Measurements from ENCODE around the gene MRI1. TPM values are rescaled to one million over a fixed set of nuclear protein-coding genes. Genes with fewer than 3 reads are reported as not detected.

MRI1 gene
- total RNA-seq, 1 experiment from 2014 or later = 19.5 TPM

DNA sequence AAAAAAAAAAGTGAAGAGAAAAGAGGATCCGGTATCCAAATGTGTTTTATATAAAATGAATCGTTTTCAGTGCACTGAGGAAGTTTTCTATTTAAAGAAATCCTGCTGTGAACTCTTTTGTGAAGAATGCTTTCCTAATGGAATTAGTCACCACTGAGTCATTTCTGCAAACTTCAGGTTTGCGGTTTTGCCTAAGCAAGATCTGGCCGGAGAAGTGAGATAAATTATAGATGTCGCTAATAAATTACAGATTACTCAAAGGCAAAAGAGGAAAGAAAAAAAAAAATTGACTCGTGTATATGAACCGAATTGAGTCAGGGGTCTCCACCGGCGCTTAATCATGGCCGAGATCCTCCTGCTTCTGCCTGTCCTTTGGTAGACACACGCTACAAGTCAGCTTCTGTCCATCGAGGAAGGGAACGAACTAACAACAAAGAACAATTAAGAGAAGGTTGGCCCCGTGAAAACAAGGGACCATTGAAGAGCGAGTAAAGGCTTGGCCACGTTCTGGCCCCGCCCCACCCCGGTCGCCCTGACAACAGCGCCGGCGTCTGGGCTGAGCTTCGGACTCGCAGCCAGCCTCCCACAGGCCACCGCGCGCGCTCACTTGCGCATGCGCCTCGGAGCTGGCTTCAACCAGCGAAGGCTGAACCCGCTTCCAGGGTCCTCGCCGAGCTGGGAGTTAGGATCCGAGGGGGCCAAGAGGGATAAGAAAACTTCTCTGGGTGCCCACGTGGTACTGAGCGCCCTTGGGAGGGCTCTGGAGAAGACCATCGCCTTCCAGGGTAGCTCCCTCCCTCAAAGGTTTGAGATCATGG is 33.0 kb upstream of the MRI1 start:
- in situ Hi-C loops (cut with HindIII; ENCODE audit: low pct_unique_long_range_greater_than_20kb, low sequenced_read_pairs) (no loop called here), intact Hi-C loops (cut with micrococcal nuclease; ENCODE audit: unreplicated experiment) (no loop called here)
- Histone ChIP-seq H3K27me3 (ENCODE audit: control insufficient read depth, insufficient read depth, low read length) (no peaks in the 10 kb centered on the region), H3K36me3 (ENCODE audit: control insufficient read depth, insufficient read depth, low read length) (no peaks in the 10 kb centered on the region; the same call in 1 of the 2 replicates), H3K4me1 (ENCODE audit: control insufficient read depth, insufficient read depth, low read length) (peaks cover 13% of the 10 kb centered on the region; the same call in 1 of the 2 replicates), H3K4me3 (ENCODE audit: low read depth in 2 of 2, low read length in 2 of 2) (peak overlapping the region; percentile 65 to 89), H3K27ac (ENCODE audit: low read length) (peak overlapping the region; percentile 94), H3K9me3 (ENCODE audit: control insufficient read depth, insufficient read depth, low read depth, low read length) (no peaks in the 10 kb centered on the region)
- DNase-seq (ENCODE audit: low read depth, low spot score) (peak; percentile 79), ATAC-seq (peak; percentile 100)
- POLR2A ChIA-PET = interaction anchor here (0.6 to 2.0 kb wide), 3 partner anchors 16 to 729 kb away, joined by 4 to 11 read pairs (median 6); a partner anchor contains a TSS
- peak; percentile 73; the same call in 1 of the 2 replicates for TF ChIP-seq POLR2AphosphoS5 (IDR thresholded peaks at IDR 0.05; ENCODE audit: low read depth, low read length)
- TF ChIP-seq TCF7L2 (IDR thresholded peaks at IDR 0.05; ENCODE audit: low read depth, low read length) = no peak
- 0 out of 2 replicates have a peak, but pooled peaks have one; percentile 73 for TF ChIP-seq SIN3A (IDR thresholded peaks at IDR 0.05; ENCODE audit: borderline replicate concordance, insufficient read depth, low read depth, low read length)
- TSS peak; percentile 90 for BruUV-seq (replicated peaks)
- CTCF ChIA-PET = interaction anchor here (0.8 kb wide), 1 partner anchor 54 kb away, joined by 3 read pairs; no protein-coding TSS in a partner anchor

DNA sequence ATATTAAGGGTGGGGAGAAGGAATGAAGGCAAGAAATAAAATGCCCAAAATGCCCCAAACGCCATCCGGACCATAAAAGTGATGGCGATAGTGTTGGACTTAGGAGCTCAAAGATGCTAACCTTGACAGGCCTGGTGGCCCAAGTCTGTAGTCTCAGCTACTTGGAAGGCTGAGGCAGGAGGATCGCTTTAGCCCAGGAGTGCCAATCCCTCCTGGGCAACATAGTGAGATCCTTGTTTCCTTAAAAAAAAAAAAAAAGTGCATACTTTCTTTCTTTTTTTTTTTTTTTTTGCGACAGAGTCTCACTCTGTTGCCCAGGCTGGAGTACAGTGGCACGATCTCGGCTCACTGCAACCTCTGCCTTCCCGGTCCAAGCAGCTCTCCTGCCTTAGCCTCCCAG is 32.0 kb upstream of the MRI1 start:
- TSS peak; percentile 81 for BruUV-seq (replicated peaks)
- intact Hi-C loops (cut with micrococcal nuclease; ENCODE audit: unreplicated experiment) = no loop called here
- Histone ChIP-seq H3K36me3 (ENCODE audit: control insufficient read depth, insufficient read depth, low read length) (no peaks in the 10 kb centered on the region; the same call in 1 of the 2 replicates), H3K4me1 (ENCODE audit: control insufficient read depth, insufficient read depth, low read length) (peaks cover 13% of the 10 kb centered on the region; the same call in 1 of the 2 replicates), H3K9me3 (ENCODE audit: control insufficient read depth, insufficient read depth, low read depth, low read length) (no peaks in the 10 kb centered on the region), H3K27me3 (ENCODE audit: control insufficient read depth, insufficient read depth, low read length) (no peaks in the 10 kb centered on the region), H3K4me3 (ENCODE audit: low read depth in 2 of 2, low read length in 2 of 2) (peak overlapping the region; percentile 65 to 89), H3K27ac (ENCODE audit: low read length) (peak overlapping the region; percentile 94)
- no peak for ATAC-seq
- DNase-seq (ENCODE audit: low read depth, low spot score) = no peak
- in situ Hi-C loops (cut with HindIII; ENCODE audit: low pct_unique_long_range_greater_than_20kb, low sequenced_read_pairs) = no loop called here
- TF ChIP-seq, protein P1, sequence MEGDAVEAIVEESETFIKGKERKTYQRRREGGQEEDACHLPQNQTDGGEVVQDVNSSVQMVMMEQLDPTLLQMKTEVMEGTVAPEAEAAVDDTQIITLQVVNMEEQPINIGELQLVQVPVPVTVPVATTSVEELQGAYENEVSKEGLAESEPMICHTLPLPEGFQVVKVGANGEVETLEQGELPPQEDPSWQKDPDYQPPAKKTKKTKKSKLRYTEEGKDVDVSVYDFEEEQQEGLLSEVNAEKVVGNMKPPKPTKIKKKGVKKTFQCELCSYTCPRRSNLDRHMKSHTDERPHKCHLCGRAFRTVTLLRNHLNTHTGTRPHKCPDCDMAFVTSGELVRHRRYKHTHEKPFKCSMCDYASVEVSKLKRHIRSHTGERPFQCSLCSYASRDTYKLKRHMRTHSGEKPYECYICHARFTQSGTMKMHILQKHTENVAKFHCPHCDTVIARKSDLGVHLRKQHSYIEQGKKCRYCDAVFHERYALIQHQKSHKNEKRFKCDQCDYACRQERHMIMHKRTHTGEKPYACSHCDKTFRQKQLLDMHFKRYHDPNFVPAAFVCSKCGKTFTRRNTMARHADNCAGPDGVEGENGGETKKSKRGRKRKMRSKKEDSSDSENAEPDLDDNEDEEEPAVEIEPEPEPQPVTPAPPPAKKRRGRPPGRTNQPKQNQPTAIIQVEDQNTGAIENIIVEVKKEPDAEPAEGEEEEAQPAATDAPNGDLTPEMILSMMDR (IDR thresholded peaks at IDR 0.05) = no peak
- TF ChIP-seq SIN3A (IDR thresholded peaks at IDR 0.05; ENCODE audit: borderline replicate concordance, insufficient read depth, low read depth, low read length) (no peak), POLR2AphosphoS5 (IDR thresholded peaks at IDR 0.05; ENCODE audit: low read depth, low read length) (no peak), TCF7L2 (IDR thresholded peaks at IDR 0.05; ENCODE audit: low read depth, low read length) (no peak)
- TF ChIP-seq, protein P2, sequence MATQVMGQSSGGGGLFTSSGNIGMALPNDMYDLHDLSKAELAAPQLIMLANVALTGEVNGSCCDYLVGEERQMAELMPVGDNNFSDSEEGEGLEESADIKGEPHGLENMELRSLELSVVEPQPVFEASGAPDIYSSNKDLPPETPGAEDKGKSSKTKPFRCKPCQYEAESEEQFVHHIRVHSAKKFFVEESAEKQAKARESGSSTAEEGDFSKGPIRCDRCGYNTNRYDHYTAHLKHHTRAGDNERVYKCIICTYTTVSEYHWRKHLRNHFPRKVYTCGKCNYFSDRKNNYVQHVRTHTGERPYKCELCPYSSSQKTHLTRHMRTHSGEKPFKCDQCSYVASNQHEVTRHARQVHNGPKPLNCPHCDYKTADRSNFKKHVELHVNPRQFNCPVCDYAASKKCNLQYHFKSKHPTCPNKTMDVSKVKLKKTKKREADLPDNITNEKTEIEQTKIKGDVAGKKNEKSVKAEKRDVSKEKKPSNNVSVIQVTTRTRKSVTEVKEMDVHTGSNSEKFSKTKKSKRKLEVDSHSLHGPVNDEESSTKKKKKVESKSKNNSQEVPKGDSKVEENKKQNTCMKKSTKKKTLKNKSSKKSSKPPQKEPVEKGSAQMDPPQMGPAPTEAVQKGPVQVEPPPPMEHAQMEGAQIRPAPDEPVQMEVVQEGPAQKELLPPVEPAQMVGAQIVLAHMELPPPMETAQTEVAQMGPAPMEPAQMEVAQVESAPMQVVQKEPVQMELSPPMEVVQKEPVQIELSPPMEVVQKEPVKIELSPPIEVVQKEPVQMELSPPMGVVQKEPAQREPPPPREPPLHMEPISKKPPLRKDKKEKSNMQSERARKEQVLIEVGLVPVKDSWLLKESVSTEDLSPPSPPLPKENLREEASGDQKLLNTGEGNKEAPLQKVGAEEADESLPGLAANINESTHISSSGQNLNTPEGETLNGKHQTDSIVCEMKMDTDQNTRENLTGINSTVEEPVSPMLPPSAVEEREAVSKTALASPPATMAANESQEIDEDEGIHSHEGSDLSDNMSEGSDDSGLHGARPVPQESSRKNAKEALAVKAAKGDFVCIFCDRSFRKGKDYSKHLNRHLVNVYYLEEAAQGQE (IDR thresholded peaks at IDR 0.05; ENCODE audit: insufficient read depth in 1 of 2, low read depth in 2 of 2, low read length in 1 of 2) = no peak
- POLR2A ChIA-PET = interaction anchor here (1.1 to 2.0 kb wide), 2 partner anchors 15 to 728 kb away, joined by 6 to 11 read pairs; a partner anchor contains a TSS
- CTCF ChIA-PET = interaction anchor here (0.7 kb wide), 1 partner anchor 11 kb away, joined by 15 read pairs; no protein-coding TSS in a partner anchor
